Gastrocnemius medialis (tissue), 4 donors: ENCODE data around the gene FAM81A.

Source experiments
- CTCF ChIP-seq, 5 experiments: fragments of 450-650 bp in 3 of 5; fragments of 200-600 bp in 2 of 5; sonication (generic) in 2 of 5; IDR thresholded peaks in 4 of 5; conservative IDR thresholded peaks in 1 of 5; 1 replicate in 4 of 5; 2 replicates in 1 of 5; pipeline ENCODE4 v1.5.1; 2016 to 2019; ENCODE audit warnings: antibody characterized with exemption in 5 of 5, mild to moderate bottlenecking in 3 of 5, moderate library complexity in 3 of 5
- POLR2A ChIP-seq, 2 donors: fragments of 450-650 bp; IDR thresholded peaks; one replicate each; pipeline ENCODE4 v1.6.1; 2017; ENCODE audit warnings: antibody characterized with exemption in 2 of 2, mild to moderate bottlenecking in 2 of 2, moderate library complexity in 2 of 2

- TF ChIP-seq CTCF (IDR thresholded peaks at IDR 0.05 in 4 of 5, conservative IDR thresholded peaks at IDR 0.05 in 1 of 5) (no peak), POLR2A (IDR thresholded peaks at IDR 0.05) (no peak)
These were observed 78.9 kb downstream of the FAM81A start for GRCh38 chr15:59516655-59517461.
